Measurements from ENCODE around the gene TMEM247. TPM values are rescaled to one million over a fixed set of nuclear protein-coding genes. Genes with fewer than 3 reads are reported as not detected.

Gene TMEM247
- total RNA-seq, 1 donor from 2014 or later: not detected

DNA sequence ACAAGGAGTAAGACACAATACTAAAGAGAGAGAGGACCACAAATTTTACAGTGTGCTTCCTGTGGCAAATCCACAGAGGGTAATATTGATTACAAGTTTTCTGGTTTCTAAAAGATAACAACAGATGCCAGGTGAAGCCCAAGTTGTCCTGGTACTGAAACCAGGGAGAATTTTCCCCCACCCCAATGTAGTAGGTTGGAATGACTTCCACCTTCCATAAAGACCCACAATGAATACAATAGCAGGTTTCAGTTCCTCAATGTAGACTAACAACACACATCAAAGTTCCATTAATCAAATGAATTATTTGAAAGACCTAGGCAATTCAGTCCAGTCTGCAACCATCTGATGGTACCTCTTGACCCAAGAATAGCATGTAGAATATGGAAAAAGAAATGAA is 44.0 kb upstream of the TMEM247 start:
- no peak overlapping the region for H3K27ac ChIP-seq (replicated peaks)

GRCh38 chr2:46435796-46436360 is 43.5 kb upstream of the TMEM247 start:
- DNase-seq: peak; percentile 18
- Histone ChIP-seq H3K36me3 (no peaks in the 10 kb centered on the region), H3K27me3 (ENCODE audit: low read depth) (no peaks in the 10 kb centered on the region), H3K4me3 (no peak overlapping the region), H3K4me1 (peaks cover 14% of the 10 kb centered on the region), H3K27ac (replicated peaks) (peak overlapping the region; percentile 10), H3K9me3 (replicated peaks) (no peaks in the 10 kb centered on the region)
- intact Hi-C loops (cut with micrococcal nuclease): no loop called here
- TF ChIP-seq CTCF (IDR thresholded peaks at IDR 0.05; ENCODE audit: borderline replicate concordance): no peak

More for the DNA sequence above, 44.0 kb upstream of the TMEM247 start:
- Histone ChIP-seq H3K9me3 (replicated peaks) (no peaks in the 10 kb centered on the region), H3K27me3 (ENCODE audit: low read depth) (no peaks in the 10 kb centered on the region), H3K36me3 (no peaks in the 10 kb centered on the region), H3K4me1 (peaks cover 14% of the 10 kb centered on the region), H3K4me3 (no peak overlapping the region)
- TF ChIP-seq CTCF (IDR thresholded peaks at IDR 0.05; ENCODE audit: borderline replicate concordance): no peak
- DNase-seq: no peak
- intact Hi-C loops (cut with micrococcal nuclease): no loop called here

GRCh38 chr2:46436800-46437199 is 42.6 kb upstream of the TMEM247 start:
- TF ChIP-seq CTCF (IDR thresholded peaks at IDR 0.05; ENCODE audit: borderline replicate concordance): no peak
- DNase-seq: no peak
- H3K27me3 ChIP-seq (ENCODE audit: low read depth): no peaks in the 10 kb centered on the region
- intact Hi-C loops (cut with micrococcal nuclease): no loop called here
- no peaks in the 10 kb centered on the region for H3K9me3 ChIP-seq (replicated peaks)
- H3K4me3 ChIP-seq: no peak overlapping the region
- no peaks in the 10 kb centered on the region for H3K36me3 ChIP-seq
- H3K27ac ChIP-seq (replicated peaks): no peak overlapping the region
- peaks cover 14% of the 10 kb centered on the region for H3K4me1 ChIP-seq

DNA sequence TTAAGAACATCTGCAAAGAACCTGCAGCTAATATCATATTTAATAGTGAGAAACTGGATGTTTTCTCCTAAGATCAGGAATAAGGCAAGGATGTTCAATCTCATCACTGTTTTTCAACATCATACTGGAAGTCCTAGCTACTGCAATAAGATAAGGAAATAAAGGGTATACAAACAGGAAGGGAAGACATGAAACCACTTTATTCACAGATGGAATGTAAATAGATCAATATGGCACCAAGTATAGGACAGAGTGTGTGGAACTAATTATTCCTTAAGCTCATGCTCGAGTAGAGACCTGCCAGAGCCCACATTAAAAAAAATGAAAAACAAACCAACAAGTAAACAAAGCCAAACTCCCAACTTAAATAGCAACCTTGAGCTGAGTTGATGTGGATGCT is 41.3 kb upstream of the TMEM247 start:
- H3K4me3 ChIP-seq: no peak overlapping the region
- peaks cover 14% of the 10 kb centered on the region for H3K4me1 ChIP-seq
- H3K27ac ChIP-seq (replicated peaks): no peak overlapping the region
- intact Hi-C loops (cut with micrococcal nuclease): no loop called here
- no peaks in the 10 kb centered on the region for H3K27me3 ChIP-seq (ENCODE audit: low read depth)
- H3K36me3 ChIP-seq: no peaks in the 10 kb centered on the region
- TF ChIP-seq CTCF (IDR thresholded peaks at IDR 0.05; ENCODE audit: borderline replicate concordance): no peak
- H3K9me3 ChIP-seq (replicated peaks): no peaks in the 10 kb centered on the region
- DNase-seq: no peak

DNA sequence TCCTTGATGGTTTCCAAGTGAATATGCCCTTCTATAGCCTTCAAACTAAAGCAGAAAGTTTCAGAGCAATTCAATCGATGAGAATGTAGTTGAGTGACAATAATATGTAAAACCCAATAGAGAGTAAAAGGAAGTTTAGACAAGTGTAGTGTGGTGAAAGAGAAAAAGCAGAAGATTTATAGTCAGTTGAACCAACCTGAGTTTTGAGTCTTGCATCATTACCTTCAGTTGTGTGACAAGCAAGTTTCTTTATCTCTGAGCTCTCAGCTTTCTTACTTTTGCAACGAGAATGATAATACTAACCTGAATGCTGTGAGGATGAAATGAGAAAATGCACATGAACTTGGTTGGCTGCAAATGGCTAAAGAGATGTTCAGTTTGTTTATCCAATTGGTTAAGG is 40.6 kb upstream of the TMEM247 start:
- Histone ChIP-seq H3K27ac (replicated peaks) (no peak overlapping the region), H3K27me3 (ENCODE audit: low read depth) (no peaks in the 10 kb centered on the region), H3K9me3 (replicated peaks) (no peaks in the 10 kb centered on the region), H3K4me1 (peaks cover 14% of the 10 kb centered on the region), H3K36me3 (no peaks in the 10 kb centered on the region), H3K4me3 (no peak overlapping the region)
- intact Hi-C loops (cut with micrococcal nuclease): no loop called here
- no peak for DNase-seq
- no peak for TF ChIP-seq CTCF (IDR thresholded peaks at IDR 0.05; ENCODE audit: borderline replicate concordance)
